ENCODE measurements around the gene CCDC12.

Gene CCDC12

GRCh38 chr3:47003461-47004368 is 27.2 kb upstream of the CCDC12 start:
- Histone ChIP-seq H3K9me3 (ENCODE audit: control insufficient read depth, insufficient read depth, low read length) (no peaks in the 10 kb centered on the region), H3K4me1 (ENCODE audit: insufficient read depth, low read length) (no peaks in the 10 kb centered on the region), H3K9ac (ENCODE audit: low read depth, low read length) (no peak overlapping the region), H3K36me3 (ENCODE audit: insufficient read depth, low read length) (peaks cover 2% of the 10 kb centered on the region; the same call in 1 of the 2 replicates)

- peaks cover 2% of the 10 kb centered on the region; the same call in 1 of the 2 replicates for H3K36me3 ChIP-seq (ENCODE audit: insufficient read depth, low read length)
- peaks cover 4% of the 10 kb centered on the region; the same call in 1 of the 2 replicates for H3K4me1 ChIP-seq (ENCODE audit: insufficient read depth, low read length)
- H3K9ac ChIP-seq (ENCODE audit: low read depth, low read length) = no peak overlapping the region
- H3K9me3 ChIP-seq (ENCODE audit: control insufficient read depth, insufficient read depth, low read length) = no peaks in the 10 kb centered on the region
Measured at GRCh38 chr3:47003056-47003410, 26.5 kb upstream of the CCDC12 start.

GRCh38 chr3:47002171-47003055 is 25.9 kb upstream of the CCDC12 start:
- Histone ChIP-seq H3K4me1 (ENCODE audit: insufficient read depth, low read length) (peaks cover 6% of the 10 kb centered on the region; the same call in 1 of the 2 replicates), H3K9me3 (ENCODE audit: control insufficient read depth, insufficient read depth, low read length) (no peaks in the 10 kb centered on the region), H3K9ac (ENCODE audit: low read depth, low read length) (no peak overlapping the region), H3K36me3 (ENCODE audit: insufficient read depth, low read length) (peaks cover 2% of the 10 kb centered on the region; the same call in 1 of the 2 replicates)

GRCh38 chr3:47001731-47002170 is 25.2 kb upstream of the CCDC12 start:
- H3K4me1 ChIP-seq (ENCODE audit: insufficient read depth, low read length) = peaks cover 6% of the 10 kb centered on the region; the same call in 1 of the 2 replicates

GRCh38 chr3:47000922-47001730 is 24.6 kb upstream of the CCDC12 start:
- H3K9ac ChIP-seq (ENCODE audit: low read depth, low read length) = no peak overlapping the region
- H3K36me3 ChIP-seq (ENCODE audit: insufficient read depth, low read length) = peaks cover 2% of the 10 kb centered on the region; the same call in 1 of the 2 replicates
- H3K4me1 ChIP-seq (ENCODE audit: insufficient read depth, low read length) = peaks cover 6% of the 10 kb centered on the region; the same call in 1 of the 2 replicates
- H3K9me3 ChIP-seq (ENCODE audit: control insufficient read depth, insufficient read depth, low read length) = no peaks in the 10 kb centered on the region

More at GRCh38 chr3:47001731-47002170, 25.2 kb upstream of the CCDC12 start:
- Histone ChIP-seq H3K9me3 (ENCODE audit: control insufficient read depth, insufficient read depth, low read length) (no peaks in the 10 kb centered on the region), H3K9ac (ENCODE audit: low read depth, low read length) (no peak overlapping the region), H3K36me3 (ENCODE audit: insufficient read depth, low read length) (peaks cover 2% of the 10 kb centered on the region; the same call in 1 of the 2 replicates)

- no peaks in the 10 kb centered on the region for H3K9me3 ChIP-seq (ENCODE audit: control insufficient read depth, insufficient read depth, low read length)
- H3K36me3 ChIP-seq (ENCODE audit: insufficient read depth, low read length) = peaks cover 2% of the 10 kb centered on the region; the same call in 1 of the 2 replicates
- peaks cover 6% of the 10 kb centered on the region; the same call in 1 of the 2 replicates for H3K4me1 ChIP-seq (ENCODE audit: insufficient read depth, low read length)
- no peak overlapping the region for H3K9ac ChIP-seq (ENCODE audit: low read depth, low read length)
Measured at GRCh38 chr3:47000198-47000815, 23.8 kb upstream of the CCDC12 start.

GRCh38 chr3:46999516-47000197 is 23.1 kb upstream of the CCDC12 start:
- Histone ChIP-seq H3K9me3 (ENCODE audit: control insufficient read depth, insufficient read depth, low read length) (no peaks in the 10 kb centered on the region), H3K9ac (ENCODE audit: low read depth, low read length) (no peak overlapping the region), H3K36me3 (ENCODE audit: insufficient read depth, low read length) (peaks cover 2% of the 10 kb centered on the region; the same call in 1 of the 2 replicates), H3K4me1 (ENCODE audit: insufficient read depth, low read length) (peaks cover 6% of the 10 kb centered on the region; the same call in 1 of the 2 replicates)

GRCh38 chr3:46998852-46999515 is 22.4 kb upstream of the CCDC12 start:
- Histone ChIP-seq H3K9ac (ENCODE audit: low read depth, low read length) (no peak overlapping the region), H3K4me1 (ENCODE audit: insufficient read depth, low read length) (peaks cover 6% of the 10 kb centered on the region; the same call in 1 of the 2 replicates), H3K9me3 (ENCODE audit: control insufficient read depth, insufficient read depth, low read length) (no peaks in the 10 kb centered on the region), H3K36me3 (ENCODE audit: insufficient read depth, low read length) (peaks cover 2% of the 10 kb centered on the region; the same call in 1 of the 2 replicates)

GRCh38 chr3:46998121-46998851 is 21.7 kb upstream of the CCDC12 start:
- peaks cover 2% of the 10 kb centered on the region; the same call in 1 of the 2 replicates for H3K36me3 ChIP-seq (ENCODE audit: insufficient read depth, low read length)
- peaks cover 6% of the 10 kb centered on the region; the same call in 1 of the 2 replicates for H3K4me1 ChIP-seq (ENCODE audit: insufficient read depth, low read length)
- no peaks in the 10 kb centered on the region for H3K9me3 ChIP-seq (ENCODE audit: control insufficient read depth, insufficient read depth, low read length)
- no peak overlapping the region for H3K9ac ChIP-seq (ENCODE audit: low read depth, low read length)

GRCh38 chr3:46997453-46998091 is 21.0 kb upstream of the CCDC12 start:
- Histone ChIP-seq H3K36me3 (ENCODE audit: insufficient read depth, low read length) (peaks cover 2% of the 10 kb centered on the region), H3K9ac (ENCODE audit: low read depth, low read length) (no peak overlapping the region), H3K9me3 (ENCODE audit: control insufficient read depth, insufficient read depth, low read length) (no peaks in the 10 kb centered on the region), H3K4me1 (ENCODE audit: insufficient read depth, low read length) (peaks cover 6% of the 10 kb centered on the region; the same call in 1 of the 2 replicates)

- Histone ChIP-seq H3K36me3 (ENCODE audit: insufficient read depth, low read length) (no peaks in the 10 kb centered on the region; the same call in 1 of the 2 replicates), H3K4me1 (ENCODE audit: insufficient read depth, low read length) (peaks cover 6% of the 10 kb centered on the region; the same call in 1 of the 2 replicates), H3K9me3 (ENCODE audit: control insufficient read depth, insufficient read depth, low read length) (no peaks in the 10 kb centered on the region), H3K9ac (ENCODE audit: low read depth, low read length) (no peak overlapping the region)
Measured at GRCh38 chr3:46996689-46997452, 20.3 kb upstream of the CCDC12 start.
